IMR-90 (cell line): ENCODE measurements around the gene ACTR2. TPM values are rescaled to one million over a fixed set of nuclear protein-coding genes. Genes with fewer than 3 reads are reported as not detected.

Source experiments
- ATAC-seq: fragments of 200-7000 bp; cut with Tn5 transposase; 2 replicates; pipeline ENCODE4 v1.9.1; 2020; ENCODE audit warnings: low read depth, mild to moderate bottlenecking, moderate library complexity
- BruUV-seq: library from RNA; stranded (reverse); fragments of 400-500 nt; replicated peaks from 2 replicates; lab custom pipeline; 2021; lab: Mats Ljungman, UMichigan
- CTCF ChIA-PET: fragments of 300-600 bp; formaldehyde crosslinking; extraction: SDS; loops from one replicate; lab custom pipeline; 2021; ENCODE audit warnings: antibody characterized with exemption; lab: Yijun Ruan, JAX
- POLR2A ChIA-PET: fragments of 300-600 bp; sonication (Branson Sonifier 250); formaldehyde crosslinking; loops from one replicate; lab custom pipeline; 2022; ENCODE audit warnings: antibody characterized with exemption; ENCODE audit not compliant: unreplicated experiment; lab: Charles Lee
- DNase-seq: peaks from one replicate; pipeline ENCODE4 v3.0.0; 2013
- H2AFZ ChIP-seq: replicated peaks from 2 replicates; pipeline ENCODE3; 2013; ENCODE audit warnings: low read length, mild to moderate bottlenecking; ENCODE audit not compliant: poor library complexity
- H2AK5ac ChIP-seq: 2 replicates; pipeline ENCODE4 v1.6.1; 2013; ENCODE audit warnings: low read depth, low read length, inconsistent platforms
- H2AK9ac ChIP-seq: replicated peaks from 2 replicates; pipeline ENCODE3; 2013; ENCODE audit warnings: mild to moderate bottlenecking, low read depth, low read length, moderate library complexity; ENCODE audit not compliant: poor library complexity
- H2BK120ac ChIP-seq: 2 replicates; pipeline ENCODE4 v1.6.1; 2013; ENCODE audit warnings: low read depth, low read length, inconsistent platforms
- H2BK15ac ChIP-seq: 3 replicates; pipeline ENCODE4 v1.6.1; 2013; ENCODE audit warnings: low read depth, low read length, inconsistent platforms
- H2BK20ac ChIP-seq: 2 replicates; pipeline ENCODE4 v1.6.1; 2013; ENCODE audit warnings: low read depth, mild to moderate bottlenecking, inconsistent platforms, low read length, moderate library complexity
- H2BK5ac ChIP-seq: 2 replicates; pipeline ENCODE4 v1.6.1; 2013; ENCODE audit warnings: mild to moderate bottlenecking, low read depth, low read length, inconsistent platforms; ENCODE audit not compliant: poor library complexity, severe bottlenecking
- H3K14ac ChIP-seq: replicated peaks from 2 replicates; pipeline ENCODE4 v1.6.1; 2013; ENCODE audit warnings: low read depth, low read length, inconsistent platforms
- H3K18ac ChIP-seq: 2 replicates; pipeline ENCODE4 v1.6.1; 2013; ENCODE audit warnings: low read depth, low read length, control low read depth
- H3K23ac ChIP-seq: 2 replicates; pipeline ENCODE4 v1.6.1; 2013; ENCODE audit warnings: low read depth, low read length, inconsistent platforms
- H3K27ac ChIP-seq: 2 replicates; pipeline ENCODE4 v1.5.1; 2013; ENCODE audit warnings: mild to moderate bottlenecking, control low read depth, low read length; ENCODE audit not compliant: insufficient read depth
- H3K27me3 ChIP-seq: 2 replicates; pipeline ENCODE4 v1.6.1; 2013; ENCODE audit warnings: low read length; ENCODE audit not compliant: control insufficient read depth, insufficient read depth
- H3K36me3 ChIP-seq: 2 replicates; pipeline ENCODE4 v1.6.1; 2013; ENCODE audit warnings: low read length, mixed read lengths; ENCODE audit not compliant: control insufficient read depth, insufficient read depth
- H3K4ac ChIP-seq: 2 replicates; pipeline ENCODE4 v1.6.1; 2013; ENCODE audit warnings: low read depth, low read length, inconsistent platforms
- H3K4me1 ChIP-seq: 2 replicates; pipeline ENCODE4 v1.6.1; 2013; ENCODE audit warnings: low read length, mixed read lengths; ENCODE audit not compliant: control insufficient read depth, insufficient read depth
- H3K4me2 ChIP-seq: 2 replicates; pipeline ENCODE4 v1.6.1; 2013; ENCODE audit warnings: low read depth, mild to moderate bottlenecking, control low read depth, low read length, moderate library complexity
- H3K4me3 ChIP-seq: 2 replicates; pipeline ENCODE4 v1.5.1; 2013; ENCODE audit warnings: low read depth, mild to moderate bottlenecking, control low read depth, low read length, moderate library complexity; ENCODE audit not compliant: insufficient read depth
- H3K56ac ChIP-seq: 2 replicates; pipeline ENCODE4 v1.6.1; 2013; ENCODE audit warnings: low read length, inconsistent platforms; ENCODE audit not compliant: insufficient read depth; ENCODE audit errors: extremely low read depth
- H3K79me1 ChIP-seq, 2 experiments: 2 replicates each; pipeline ENCODE4 v1.6.1; 2013; ENCODE audit warnings: low read length in 2 of 2, inconsistent platforms in 1 of 2, low read depth in 1 of 2
- H3K9ac ChIP-seq: 2 replicates; pipeline ENCODE4 v1.6.1; 2013; ENCODE audit warnings: low read depth, low read length, control low read depth
- H3K9me1 ChIP-seq: 2 replicates; pipeline ENCODE4 v1.6.1; 2013; ENCODE audit warnings: low read length, inconsistent platforms; ENCODE audit not compliant: insufficient read depth
- H3K9me3 ChIP-seq: 2 replicates; pipeline ENCODE4 v1.6.1; 2013; ENCODE audit warnings: low read length; ENCODE audit not compliant: control insufficient read depth, insufficient read depth
- H4K20me1 ChIP-seq: 2 replicates; pipeline ENCODE4 v1.6.1; 2013; ENCODE audit warnings: low read length, inconsistent platforms; ENCODE audit not compliant: insufficient read depth
- H4K5ac ChIP-seq: 2 replicates; pipeline ENCODE4 v1.6.1; 2013; ENCODE audit warnings: mild to moderate bottlenecking, low read depth, low read length, control low read depth
- H4K8ac ChIP-seq, 2 experiments: 2 replicates each; pipeline ENCODE4 v1.6.1; 2013; ENCODE audit warnings: low read depth in 2 of 2, low read length in 2 of 2, control low read depth in 1 of 2, inconsistent platforms in 1 of 2
- H4K91ac ChIP-seq: 2 replicates; pipeline ENCODE4 v1.6.1; 2013; ENCODE audit warnings: low read depth, low read length, inconsistent platforms; ENCODE audit not compliant: insufficient read depth
- BHLHE40 ChIP-seq: fragments of 150-350 bp; IDR thresholded peaks from 2 replicates; pipeline ENCODE4 v1.6.1; 2016; ENCODE audit warnings: mild to moderate bottlenecking, low read depth, low read length
- CEBPB ChIP-seq: IDR thresholded peaks from 2 replicates; pipeline ENCODE4 v1.6.1; 2012; ENCODE audit warnings: low read depth, low read length, improper control_type of control experiment
- CHD1 ChIP-seq: IDR thresholded peaks from 2 replicates; pipeline ENCODE4 v1.6.1; 2012; ENCODE audit warnings: low read depth, low read length, improper control_type of control experiment
- CTCF ChIP-seq: conservative IDR thresholded peaks from 2 replicates; pipeline ENCODE4 v1.5.1; 2012; ENCODE audit warnings: mild to moderate bottlenecking, low read depth, low read length, improper control_type of control experiment
- ELK1 ChIP-seq: fragments of 150-350 bp; IDR thresholded peaks from 2 replicates; pipeline ENCODE4 v1.6.1; 2016; ENCODE audit warnings: low read depth, mild to moderate bottlenecking, low read length, moderate library complexity, borderline replicate concordance
- MAFK ChIP-seq: IDR thresholded peaks from 2 replicates; pipeline ENCODE4 v1.6.1; 2012; ENCODE audit warnings: low read depth, low read length, improper control_type of control experiment
- MAZ ChIP-seq: IDR thresholded peaks from 2 replicates; pipeline ENCODE4 v1.6.1; 2012; ENCODE audit warnings: low read depth, mild to moderate bottlenecking, low read length, improper control_type of control experiment, moderate library complexity, borderline replicate concordance
- MXI1 ChIP-seq: IDR thresholded peaks from 2 replicates; pipeline ENCODE4 v1.6.1; 2012; ENCODE audit warnings: low read depth, mild to moderate bottlenecking, low read length, moderate library complexity, borderline replicate concordance
- NFE2L2 ChIP-seq: fragments of 150-350 bp; IDR thresholded peaks from 2 replicates; pipeline ENCODE4 v1.6.1; 2016; ENCODE audit warnings: low read depth, mild to moderate bottlenecking, low read length
- POLR2A ChIP-seq: IDR thresholded peaks from 2 replicates; pipeline ENCODE4 v1.6.1; 2012; ENCODE audit warnings: mild to moderate bottlenecking, low read depth, low read length
- RAD21 ChIP-seq: IDR thresholded peaks from 2 replicates; pipeline ENCODE4 v1.6.1; 2012; ENCODE audit warnings: low read length, improper control_type of control experiment
- RCOR1 ChIP-seq: IDR thresholded peaks from 2 replicates; pipeline ENCODE4 v1.6.1; 2012; ENCODE audit warnings: mild to moderate bottlenecking, low read length, improper control_type of control experiment; ENCODE audit not compliant: insufficient replicate concordance
- RFX5 ChIP-seq: IDR thresholded peaks from 2 replicates; pipeline ENCODE4 v1.8.0; 2012; ENCODE audit warnings: low read depth, mild to moderate bottlenecking, low read length, moderate library complexity
- SMC3 ChIP-seq: fragments of 150-350 bp; IDR thresholded peaks from 2 replicates; pipeline ENCODE4 v1.6.1; 2016; ENCODE audit warnings: low read depth, mild to moderate bottlenecking, antibody characterized with exemption, low read length, moderate library complexity
- USF2 ChIP-seq: fragments of 150-350 bp; IDR thresholded peaks from 2 replicates; pipeline ENCODE4 v1.6.1; 2017; ENCODE audit warnings: mild to moderate bottlenecking, antibody characterized with exemption, low read length, low read depth
- WGBS, 2 experiments: methylation state at CpG; one replicate each; pipeline versions ENCODE4 v1.1.5 to v1.1.7; 2013; ENCODE audit warnings: missing lambda C conversion rate in 2 of 2; ENCODE audit not compliant: insufficient read length in 1 of 2; ENCODE audit errors: extremely low coverage in 2 of 2; 5-methylcytosine and 5-hydroxymethylcytosine counted together
- dilution Hi-C: fragments of 300-500 bp; cut with HindIII; formaldehyde crosslinking; loops from one replicate; pipeline ENCODE4 v1.14.3; 2018; ENCODE audit warnings: low sequenced_read_pairs; ENCODE audit not compliant: unreplicated experiment
- in situ Hi-C: fragments of 300-500 bp; cut with MboI; formaldehyde crosslinking; loops from 3 replicates; pipeline ENCODE4 v1.14.3; 2019; ENCODE audit warnings: low sequenced_read_pairs, inconsistent platforms, mixed read lengths
- intact Hi-C: fragments of 100-400 bp; cut with micrococcal nuclease; formaldehyde crosslinking; loops from 2 replicates; pipeline ENCODE4 v1.10.0; 2022
- polyA plus RNA-seq, 3 experiments: library from polyadenylated mRNA; depleted of rRNA; stranded (reverse); fragments of >200 nt; gene quantifications; 2 replicates each; pipeline ENCODE4 v1.2.3, GENCODE V29; 2012; ENCODE audit warnings: low replicate concordance in 1 of 3
- total RNA-seq: library from RNA; depleted of rRNA; stranded (reverse); fragments of >200 nt; gene quantifications from 2 replicates; pipeline ENCODE4 v1.2.3, GENCODE V29; 2012

The ACTR2 gene
- total and polyA plus RNA-seq, 2 of the 4 experiments (the other 2 are of a cell fraction) = 141 to 205 TPM

GRCh38 chr2:65199166-65199565 lies 28.5 kb upstream of the ACTR2 start:
- Histone ChIP-seq H2AFZ (no peak overlapping the region), H3K14ac (no peak overlapping the region), H2BK20ac (no peak overlapping the region), H3K18ac (no peak overlapping the region), H3K9ac (no peak overlapping the region), H2BK120ac (no peak overlapping the region), H4K5ac (no peak overlapping the region), H3K4ac (0 out of 2 replicates have a peak overlapping the region, but pooled peaks have one; percentile 29), H3K36me3 (no peaks in the 10 kb centered on the region), H3K27ac (no peak overlapping the region), H3K9me3 (no peaks in the 10 kb centered on the region), H2BK5ac (no peak overlapping the region), H2BK15ac (no peak overlapping the region), H3K9me1 (no peaks in the 10 kb centered on the region), H3K4me2 (no peak overlapping the region), H3K23ac (no peak overlapping the region), H2AK5ac (no peak overlapping the region), H3K27me3 (no peaks in the 10 kb centered on the region), H3K79me1 (no peaks in the 10 kb centered on the region), H3K4me1 (peaks cover 2% of the 10 kb centered on the region; the same call in 1 of the 2 replicates), H4K20me1 (no peaks in the 10 kb centered on the region; the same call in 1 of the 2 replicates), H4K91ac (no peak overlapping the region), H3K4me3 (no peak overlapping the region), H2AK9ac (no peak overlapping the region), H4K8ac (no peak overlapping the region), H3K56ac (no peak overlapping the region)
- TF ChIP-seq MAZ (no peak), BHLHE40 (no peak), MXI1 (no peak), USF2 (no peak), CTCF (no peak), NFE2L2 (no peak), RFX5 (no peak), CEBPB (no peak), RCOR1 (no peak), MAFK (no peak), SMC3 (no peak), ELK1 (no peak), POLR2A (no peak), RAD21 (no peak), CHD1 (no peak)
- dilution Hi-C loops (no loop called here), intact Hi-C loops (no loop called here), in situ Hi-C loops (no loop called here)
- ChIA-PET POLR2A (no interaction called here), CTCF (no interaction called here)
- no TSS peak for BruUV-seq
- no peak for ATAC-seq
- no peak for DNase-seq
- WGBS, 2 experiments = 80% methylated on average over 2 of the region's 2 CpGs; no CpG with 5 or more reads in 1 of the 2 experiments
